ENCODE data around the gene EHF.
A peak's percentile ranks its signal among the peaks of the same experiment; 100 is the strongest.

Gene EHF

GRCh38 chr11:34627197-34627596, 6.3 kb downstream of the EHF start:
- DNase-seq = no peak

GRCh38 chr11:34629711-34630110, 8.8 kb downstream of the EHF start:
- no peak for DNase-seq

- DNase-seq = no peak
Measured at GRCh38 chr11:34630544-34630943, 9.7 kb downstream of the EHF start.

- DNase-seq = no peak
Measured at GRCh38 chr11:34631297-34631696, 10.4 kb downstream of the EHF start.

- DNase-seq = no peak
Measured at GRCh38 chr11:34631737-34632104, 10.8 kb downstream of the EHF start.

- no peak for DNase-seq
Measured at GRCh38 chr11:34632105-34632791, 11.4 kb downstream of the EHF start.

- DNase-seq = no peak
Measured at GRCh38 chr11:34633640-34633989, 12.7 kb downstream of the EHF start.

- DNase-seq = no peak
Measured at GRCh38 chr11:34633990-34634693, 13.2 kb downstream of the EHF start.

- no peak for DNase-seq
Measured at GRCh38 chr11:34634694-34635062, 13.8 kb downstream of the EHF start.

- DNase-seq = no peak
Measured at GRCh38 chr11:34636127-34636526, 15.2 kb downstream of the EHF start.

- DNase-seq = no peak
Measured at GRCh38 chr11:34637303-34637702, 16.4 kb downstream of the EHF start.

- no peak for DNase-seq
Measured at GRCh38 chr11:34638897-34639296, 18.0 kb downstream of the EHF start.

- DNase-seq = no peak
Measured at GRCh38 chr11:34639545-34639944, 18.7 kb downstream of the EHF start.

- peak; percentile 93 for DNase-seq
Measured at GRCh38 chr11:34640050-34640923, 19.4 kb downstream of the EHF start.

- DNase-seq = no peak
Measured at GRCh38 chr11:34640924-34641275, 20.0 kb downstream of the EHF start.

GRCh38 chr11:34641456-34641855, 20.6 kb downstream of the EHF start:
- no peak for DNase-seq

- DNase-seq = no peak
Measured at GRCh38 chr11:34642001-34642554, 21.2 kb downstream of the EHF start.

GRCh38 chr11:34642873-34643272, 22.0 kb downstream of the EHF start:
- no peak for DNase-seq

- DNase-seq = no peak
Measured at GRCh38 chr11:34643311-34643710, 22.4 kb downstream of the EHF start.

- no peak for DNase-seq
Measured at GRCh38 chr11:34643846-34644245, 23.0 kb downstream of the EHF start.

GRCh38 chr11:34644669-34645406, 23.9 kb downstream of the EHF start:
- no peak for DNase-seq

GRCh38 chr11:34646431-34646830, 25.5 kb downstream of the EHF start:
- DNase-seq = no peak

GRCh38 chr11:34647131-34647530, 26.2 kb downstream of the EHF start:
- DNase-seq = no peak

Measured in islet precursor cell (in vitro differentiated cells).